ENCODE measurements around the gene DTHD1.

DTHD1 gene

GRCh38 chr4:36348403-36348938, 67.1 kb downstream of the DTHD1 start:
- DNase-seq (ENCODE audit: low read depth) = no peak

GRCh38 chr4:36349938-36350549, 68.6 kb downstream of the DTHD1 start:
- DNase-seq (ENCODE audit: low read depth) = no peak

GRCh38 chr4:36351082-36351666, 69.8 kb downstream of the DTHD1 start:
- DNase-seq (ENCODE audit: low read depth) = no peak

- DNase-seq (ENCODE audit: low read depth) = no peak
Measured at GRCh38 chr4:36353998-36354397, 72.6 kb downstream of the DTHD1 start.

GRCh38 chr4:36358173-36358572, 76.8 kb downstream of the DTHD1 start:
- DNase-seq (ENCODE audit: low read depth) = no peak

DNA sequence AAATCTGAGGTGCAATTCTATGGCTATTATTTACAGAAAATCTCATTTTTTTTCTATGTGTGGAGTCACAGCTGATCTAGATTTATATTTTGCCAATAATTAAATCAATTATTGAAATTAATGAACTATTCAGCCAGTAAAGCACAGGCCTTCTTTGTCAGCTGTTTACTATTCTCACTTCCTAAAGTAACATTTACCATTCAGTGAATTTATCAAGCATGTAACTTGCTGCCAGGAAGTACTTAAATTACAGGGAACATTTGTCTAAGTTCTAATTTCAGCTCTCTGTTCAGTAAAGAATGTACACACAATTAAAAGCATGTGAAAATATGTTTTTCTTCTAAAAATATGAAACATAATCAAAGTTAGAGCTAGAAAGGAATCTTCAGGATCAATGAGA, 79.3 kb downstream of the DTHD1 start:
- DNase-seq (ENCODE audit: low read depth) = no peak

- DNase-seq (ENCODE audit: low read depth) = no peak
Measured at GRCh38 chr4:36363024-36363423, 81.6 kb downstream of the DTHD1 start.

- DNase-seq (ENCODE audit: low read depth) = no peak
Measured at GRCh38 chr4:36374836-36375511, 93.6 kb downstream of the DTHD1 start.

GRCh38 chr4:36385951-36386571, 104.6 kb downstream of the DTHD1 start:
- DNase-seq (ENCODE audit: low read depth) = no peak

GRCh38 chr4:36386691-36387090, 105.3 kb downstream of the DTHD1 start:
- DNase-seq (ENCODE audit: low read depth) = no peak

DNA sequence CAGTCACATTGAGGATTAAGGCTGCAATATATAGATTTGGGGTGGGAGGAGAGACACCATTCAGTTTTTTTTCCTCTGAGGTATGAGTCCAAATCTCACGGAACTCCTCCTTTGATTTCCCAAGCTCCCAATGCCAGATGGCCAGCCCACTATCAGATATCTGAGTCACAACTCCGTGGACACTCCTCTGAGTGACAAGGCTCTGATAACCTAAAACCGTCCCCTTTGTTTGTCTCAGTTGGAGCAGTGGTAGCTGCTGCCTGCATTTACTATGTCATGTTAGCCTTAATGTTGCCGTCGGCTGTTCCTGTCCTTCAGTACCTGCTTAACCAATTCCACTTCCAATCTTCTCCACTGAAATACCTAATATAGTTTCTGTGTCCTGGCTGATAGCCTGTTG, 107.3 kb downstream of the DTHD1 start:
- no peak for DNase-seq (ENCODE audit: low read depth)

GRCh38 chr4:36391411-36391810, 110.0 kb downstream of the DTHD1 start:
- no peak for DNase-seq (ENCODE audit: low read depth)

DNA sequence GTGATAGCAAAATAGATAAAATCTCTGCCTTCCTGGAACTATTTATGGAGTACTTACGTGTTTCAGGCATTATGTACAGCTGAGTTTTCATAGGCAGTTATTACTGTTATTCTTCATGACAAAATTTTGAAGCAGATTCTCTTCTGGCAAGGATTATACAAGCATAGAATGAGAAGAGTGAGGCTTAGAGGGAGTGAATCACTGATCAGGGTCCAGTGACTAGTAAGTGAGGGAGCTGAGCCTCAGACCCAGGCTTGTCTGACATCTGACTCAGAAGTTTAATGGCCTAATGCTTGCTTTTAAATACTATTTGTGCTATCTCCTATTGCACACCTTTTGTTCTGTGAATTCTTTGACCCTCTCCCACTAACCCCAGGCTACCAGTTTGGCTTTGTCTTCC, 110.6 kb downstream of the DTHD1 start:
- DNase-seq (ENCODE audit: low read depth) = no peak

GRCh38 chr4:36392916-36393315, 111.5 kb downstream of the DTHD1 start:
- no peak for DNase-seq (ENCODE audit: low read depth)

All from HS-27A (cell line).